ENCODE data around the gene NRGN. TPM values are rescaled to one million over a fixed set of nuclear protein-coding genes. Genes with fewer than 3 reads are reported as not detected.
A peak's percentile ranks its signal among the peaks of the same experiment; 100 is the strongest.

Gene NRGN
- total RNA-seq, 1 experiment from 2014 or later, result 15.5 TPM

DNA sequence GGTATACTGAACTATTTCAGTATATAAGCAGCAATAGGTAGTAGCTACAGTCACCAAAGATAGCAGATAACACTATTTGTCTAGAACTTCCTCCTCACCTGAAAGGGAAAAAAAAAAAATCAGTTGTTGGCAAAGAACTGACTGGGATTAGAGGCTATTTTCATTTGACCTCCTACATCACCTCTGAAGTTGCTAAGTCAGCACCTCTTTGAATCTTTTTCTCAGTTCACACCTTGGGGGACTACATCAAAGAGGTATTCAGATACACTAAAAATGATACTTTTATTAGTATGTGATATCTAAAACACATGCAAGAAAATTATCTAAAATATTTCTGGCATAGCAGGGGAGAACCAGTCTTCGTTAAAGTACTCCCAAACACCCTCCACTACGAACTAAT, 44.3 kb downstream of the NRGN start:
- intact Hi-C loops (cut with micrococcal nuclease), result no loop called here
- no peak for ATAC-seq
- no peak for DNase-seq
- ChIA-PET CTCF (no interaction called here), POLR2A (ENCODE audit: unreplicated experiment) (no interaction called here)
- Histone ChIP-seq H3K9me2 (replicated peaks; ENCODE audit: low read length) (no peaks in the 10 kb centered on the region), H3K79me2 (ENCODE audit: low read length) (peaks cover 53% of the 10 kb centered on the region), H3K9me3 (ENCODE audit: low read length) (no peaks in the 10 kb centered on the region), H3F3A (ENCODE audit: low read length, unreplicated experiment) (no peaks in the 10 kb centered on the region), H2AFZ (ENCODE audit: low read length) (no peak overlapping the region), H3K4me3 (ENCODE audit: low read length) (no peak overlapping the region), H3K4me1 (ENCODE audit: insufficient read depth, low read length) (no peaks in the 10 kb centered on the region), H3K4me2 (ENCODE audit: low read length) (no peak overlapping the region), H3K36me3 (ENCODE audit: low read depth, low read length) (no peaks in the 10 kb centered on the region), H3K27me3 (ENCODE audit: low read length) (no peaks in the 10 kb centered on the region), H4K20me1 (ENCODE audit: low read length) (peaks cover 6% of the 10 kb centered on the region; the same call in 1 of the 2 replicates), H3K9ac (ENCODE audit: low read length) (no peak overlapping the region), H3K27ac (ENCODE audit: low read length) (no peak overlapping the region)
- no TSS peak for BruUV-seq (replicated peaks)
- TF ChIP-seq, protein P1, sequence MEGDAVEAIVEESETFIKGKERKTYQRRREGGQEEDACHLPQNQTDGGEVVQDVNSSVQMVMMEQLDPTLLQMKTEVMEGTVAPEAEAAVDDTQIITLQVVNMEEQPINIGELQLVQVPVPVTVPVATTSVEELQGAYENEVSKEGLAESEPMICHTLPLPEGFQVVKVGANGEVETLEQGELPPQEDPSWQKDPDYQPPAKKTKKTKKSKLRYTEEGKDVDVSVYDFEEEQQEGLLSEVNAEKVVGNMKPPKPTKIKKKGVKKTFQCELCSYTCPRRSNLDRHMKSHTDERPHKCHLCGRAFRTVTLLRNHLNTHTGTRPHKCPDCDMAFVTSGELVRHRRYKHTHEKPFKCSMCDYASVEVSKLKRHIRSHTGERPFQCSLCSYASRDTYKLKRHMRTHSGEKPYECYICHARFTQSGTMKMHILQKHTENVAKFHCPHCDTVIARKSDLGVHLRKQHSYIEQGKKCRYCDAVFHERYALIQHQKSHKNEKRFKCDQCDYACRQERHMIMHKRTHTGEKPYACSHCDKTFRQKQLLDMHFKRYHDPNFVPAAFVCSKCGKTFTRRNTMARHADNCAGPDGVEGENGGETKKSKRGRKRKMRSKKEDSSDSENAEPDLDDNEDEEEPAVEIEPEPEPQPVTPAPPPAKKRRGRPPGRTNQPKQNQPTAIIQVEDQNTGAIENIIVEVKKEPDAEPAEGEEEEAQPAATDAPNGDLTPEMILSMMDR (conservative IDR thresholded peaks at IDR 0.05; ENCODE audit: low read depth, low read length), result no peak
- TF ChIP-seq EZH2phosphoT487 (IDR thresholded peaks at IDR 0.05; ENCODE audit: borderline replicate concordance, low read length), result no peak
- no peak for TF ChIP-seq EZH2 (IDR thresholded peaks at IDR 0.05; ENCODE audit: low read length, unreplicated experiment)

DNA sequence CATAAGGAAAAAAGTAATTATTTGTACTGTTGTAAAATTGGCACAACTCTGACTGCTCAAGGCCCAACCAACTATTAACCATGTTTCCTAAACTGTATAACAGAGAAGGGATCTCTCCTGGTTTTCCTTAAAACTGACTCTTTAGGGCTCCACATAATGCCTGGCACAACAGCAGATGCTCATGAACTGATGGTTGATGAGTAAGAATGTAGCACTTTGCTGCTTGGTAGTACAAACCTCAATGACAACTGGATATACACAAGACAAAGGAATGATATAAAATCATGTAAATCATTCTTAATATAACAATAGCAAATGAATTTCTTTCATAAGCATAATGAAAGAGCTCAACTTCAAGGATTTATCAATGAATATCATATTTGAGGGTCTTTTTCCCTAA, 48.8 kb downstream of the NRGN start:
- ChIA-PET POLR2A (ENCODE audit: unreplicated experiment) (no interaction called here), CTCF (no interaction called here)
- Histone ChIP-seq H3K36me3 (ENCODE audit: low read depth, low read length) (no peaks in the 10 kb centered on the region), H3K9me3 (ENCODE audit: low read length) (no peaks in the 10 kb centered on the region), H3K27ac (ENCODE audit: low read length) (no peak overlapping the region), H3K4me2 (ENCODE audit: low read length) (no peak overlapping the region), H3K4me3 (ENCODE audit: low read length) (no peak overlapping the region), H4K20me1 (ENCODE audit: low read length) (peaks cover 47% of the 10 kb centered on the region), H3K27me3 (ENCODE audit: low read length) (no peaks in the 10 kb centered on the region), H3K9ac (ENCODE audit: low read length) (no peak overlapping the region), H2AFZ (ENCODE audit: low read length) (no peak overlapping the region), H3F3A (ENCODE audit: low read length, unreplicated experiment) (no peaks in the 10 kb centered on the region), H3K9me2 (replicated peaks; ENCODE audit: low read length) (no peaks in the 10 kb centered on the region), H3K79me2 (ENCODE audit: low read length) (peaks cover 98% of the 10 kb centered on the region), H3K4me1 (ENCODE audit: insufficient read depth, low read length) (peaks cover 17% of the 10 kb centered on the region)
- ATAC-seq (peak; percentile 13), DNase-seq (no peak)
- no TSS peak for BruUV-seq (replicated peaks)
- intact Hi-C loops (cut with micrococcal nuclease), result no loop called here
- TF ChIP-seq, protein P1 (conservative IDR thresholded peaks at IDR 0.05; ENCODE audit: low read depth, low read length), result no peak
- TF ChIP-seq EZH2phosphoT487 (IDR thresholded peaks at IDR 0.05; ENCODE audit: borderline replicate concordance, low read length) (no peak), EZH2 (IDR thresholded peaks at IDR 0.05; ENCODE audit: low read length, unreplicated experiment) (no peak)

DNA sequence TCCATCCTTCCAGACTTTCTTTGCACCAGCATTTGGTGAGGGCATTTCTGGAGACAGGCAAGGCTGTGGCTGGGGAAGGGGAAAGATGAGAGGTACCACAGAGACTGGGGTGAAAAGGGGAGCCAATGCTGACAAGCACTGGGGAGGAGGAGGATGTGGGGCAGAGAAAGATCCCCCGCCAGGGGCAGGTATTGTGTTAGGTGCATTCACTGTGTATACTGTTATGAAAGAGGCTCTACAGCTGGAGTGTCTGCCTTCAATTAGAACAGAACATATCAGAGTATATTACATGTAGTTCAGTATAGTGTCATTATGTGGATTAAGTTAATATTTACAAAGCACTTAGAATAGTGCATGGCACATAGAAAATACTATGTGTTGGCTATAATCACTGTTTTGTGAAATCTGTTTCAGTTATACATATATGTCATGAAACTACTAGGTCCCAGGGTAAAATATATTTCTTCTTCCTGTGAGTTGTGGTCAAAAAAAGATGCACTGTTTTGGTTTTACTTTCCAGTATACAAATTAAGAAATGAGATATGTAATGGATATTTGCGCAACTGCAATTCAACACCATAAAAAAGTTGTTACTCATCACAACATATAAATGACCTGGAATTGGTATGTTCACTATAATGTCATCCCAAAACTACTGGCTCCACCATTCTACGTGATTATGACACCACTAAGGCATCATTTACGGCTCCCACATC, 52.0 kb downstream of the NRGN start:
- no TSS peak for BruUV-seq (replicated peaks)
- H3K4me2 ChIP-seq (ENCODE audit: low read length), result no peak overlapping the region
- H3K9me2 ChIP-seq (replicated peaks; ENCODE audit: low read length), result no peaks in the 10 kb centered on the region
- DNase-seq (peak; percentile 30), ATAC-seq (peak; percentile 10; the same call in 1 of the 2 replicates)
- no peaks in the 10 kb centered on the region for H3K9me3 ChIP-seq (ENCODE audit: low read length)
- intact Hi-C loops (cut with micrococcal nuclease), result loop anchor here (10.0 kb wide), 1 partner anchor 47 kb away; no protein-coding TSS in a partner anchor
- no peak overlapping the region for H3K4me3 ChIP-seq (ENCODE audit: low read length)
- H3K4me1 ChIP-seq (ENCODE audit: insufficient read depth, low read length), result peaks cover 25% of the 10 kb centered on the region
- CTCF ChIA-PET, result no interaction called here
- H3F3A ChIP-seq (ENCODE audit: low read length, unreplicated experiment), result no peaks in the 10 kb centered on the region
- no peaks in the 10 kb centered on the region for H3K36me3 ChIP-seq (ENCODE audit: low read depth, low read length)
- peaks cover 100% of the 10 kb centered on the region for H3K79me2 ChIP-seq (ENCODE audit: low read length)
- TF ChIP-seq EZH2phosphoT487 (IDR thresholded peaks at IDR 0.05; ENCODE audit: borderline replicate concordance, low read length) (no peak), EZH2 (IDR thresholded peaks at IDR 0.05; ENCODE audit: low read length, unreplicated experiment) (no peak)
- TF ChIP-seq, protein P1 (conservative IDR thresholded peaks at IDR 0.05; ENCODE audit: low read depth, low read length), result no peak
- H3K27me3 ChIP-seq (ENCODE audit: low read length), result no peaks in the 10 kb centered on the region
- POLR2A ChIA-PET (ENCODE audit: unreplicated experiment), result no interaction called here
- H3K27ac ChIP-seq (ENCODE audit: low read length), result no peak overlapping the region
- H3K9ac ChIP-seq (ENCODE audit: low read length), result no peak overlapping the region
- peaks cover 58% of the 10 kb centered on the region for H4K20me1 ChIP-seq (ENCODE audit: low read length)
- H2AFZ ChIP-seq (ENCODE audit: low read length), result no peak overlapping the region

Data from PC-3 (cell line).